SU-DHL-6 (cell line): Measurements from ENCODE around the gene ADCY5.

Experiments
- H2AFZ ChIP-seq: fragments of 200-600 bp; sonication (generic); 2 replicates; pipeline ENCODE4 v1.6.1; 2014; ENCODE audit warnings: low read depth, mild to moderate bottlenecking, moderate library complexity, mixed read lengths, antibody characterized with exemption, low read length; ENCODE audit not compliant: severe bottlenecking
- H3F3A ChIP-seq: fragments of 200-600 bp; shearing (Covaris generic); 2 replicates; pipeline ENCODE4 v1.6.0; 2016; ENCODE audit warnings: antibody characterized with exemption, mild to moderate bottlenecking; ENCODE audit not compliant: insufficient read depth
- H3K27ac ChIP-seq: fragments of 200-600 bp; sonication (generic); 2 replicates; pipeline ENCODE4 v1.5.1; 2016; ENCODE audit warnings: low read depth, mild to moderate bottlenecking, low read length, moderate library complexity, mixed read lengths
- H3K27me3 ChIP-seq: fragments of 200-600 bp; sonication (generic), shearing (Covaris generic); 2 replicates; pipeline ENCODE4 v1.6.0; 2014; ENCODE audit warnings: mild to moderate bottlenecking, low read length
- H3K36me3 ChIP-seq: fragments of 200-600 bp; sonication (generic); 2 replicates; pipeline ENCODE4 v1.6.1; 2014; ENCODE audit warnings: mild to moderate bottlenecking, low read length, mixed read lengths
- H3K4me2 ChIP-seq: fragments of 300-600, 200-600 bp; shearing (Covaris generic), sonication (generic); 2 replicates; pipeline ENCODE4 v1.6.0; 2014; ENCODE audit warnings: low read length, low read depth, mild to moderate bottlenecking; ENCODE audit not compliant: poor library complexity, severe bottlenecking
- H3K4me3 ChIP-seq: fragments of 200-600 bp; sonication (generic); 2 replicates; pipeline ENCODE4 v1.5.1; 2014; ENCODE audit warnings: antibody characterized with exemption, low read length, mild to moderate bottlenecking, mixed read lengths; ENCODE audit not compliant: insufficient read depth, poor library complexity, severe bottlenecking
- H3K79me2 ChIP-seq: fragments of 200-600 bp; sonication (generic); 2 replicates; pipeline ENCODE4 v1.6.1; 2014; ENCODE audit warnings: mild to moderate bottlenecking, low read length, moderate library complexity; ENCODE audit not compliant: insufficient read depth
- H3K9ac ChIP-seq: fragments of 200-600 bp; sonication (generic); 2 replicates; pipeline ENCODE4 v1.7.0; 2014; ENCODE audit warnings: mild to moderate bottlenecking, low read length
- H3K9me2 ChIP-seq: fragments of 200-600 bp; sonication (generic); replicated peaks from 2 replicates; pipeline ENCODE4 v1.6.1; 2014; ENCODE audit warnings: low read length; ENCODE audit not compliant: insufficient read depth
- H3K9me3 ChIP-seq: fragments of 200-600 bp; sonication (generic); 2 replicates; pipeline ENCODE4 v1.6.1; 2014; ENCODE audit warnings: low read length, mixed read lengths; ENCODE audit not compliant: insufficient read depth
- H4K20me1 ChIP-seq: fragments of 200-600 bp; sonication (generic); 2 replicates; pipeline ENCODE4 v1.6.1; 2014; ENCODE audit warnings: low read depth, mild to moderate bottlenecking, antibody characterized with exemption, low read length, moderate library complexity, mixed read lengths
- CTCF ChIP-seq: fragments of 200-600 bp; sonication (generic); IDR thresholded peaks from one replicate; pipeline ENCODE4 v1.5.1; 2017; ENCODE audit warnings: antibody characterized with exemption, mild to moderate bottlenecking, low read length, moderate library complexity; ENCODE audit not compliant: insufficient read depth, poor library complexity, severe bottlenecking
- EZH2phosphoT487 ChIP-seq: fragments of 200-600 bp; sonication (generic), shearing (Covaris generic); conservative IDR thresholded peaks from 2 replicates; pipeline ENCODE4 v1.6.1; 2018; ENCODE audit warnings: mild to moderate bottlenecking, antibody characterized with exemption, low read length, moderate library complexity, mixed read lengths

Gene ADCY5

GRCh38 chr3:123325766-123326256 lies 123.1 kb downstream of the ADCY5 start:
- H3K79me2 ChIP-seq, result no peaks in the 10 kb centered on the region
- H4K20me1 ChIP-seq, result no peaks in the 10 kb centered on the region
- H3K27ac ChIP-seq, result no peak overlapping the region
- H3F3A ChIP-seq, result no peaks in the 10 kb centered on the region
- no peaks in the 10 kb centered on the region for H3K27me3 ChIP-seq
- H3K9me2 ChIP-seq, result no peaks in the 10 kb centered on the region
- H3K4me3 ChIP-seq, result no peak overlapping the region
- H3K9me3 ChIP-seq, result no peaks in the 10 kb centered on the region
- no peaks in the 10 kb centered on the region for H3K36me3 ChIP-seq
- TF ChIP-seq EZH2phosphoT487 (no peak), CTCF (no peak)
- no peak overlapping the region for H2AFZ ChIP-seq
- H3K4me2 ChIP-seq, result no peak overlapping the region
- no peak overlapping the region for H3K9ac ChIP-seq

GRCh38 chr3:123324880-123325765 lies 123.8 kb downstream of the ADCY5 start:
- TF ChIP-seq EZH2phosphoT487, result no peak
- no peak for TF ChIP-seq CTCF
- no peaks in the 10 kb centered on the region for H3K79me2 ChIP-seq
- no peaks in the 10 kb centered on the region for H3K9me3 ChIP-seq
- no peak overlapping the region for H3K4me3 ChIP-seq
- H3F3A ChIP-seq, result no peaks in the 10 kb centered on the region
- H3K36me3 ChIP-seq, result no peaks in the 10 kb centered on the region
- no peaks in the 10 kb centered on the region for H4K20me1 ChIP-seq
- no peak overlapping the region for H2AFZ ChIP-seq
- no peak overlapping the region for H3K4me2 ChIP-seq
- H3K27ac ChIP-seq, result no peak overlapping the region
- no peaks in the 10 kb centered on the region for H3K27me3 ChIP-seq
- H3K9me2 ChIP-seq, result no peaks in the 10 kb centered on the region
- H3K9ac ChIP-seq, result no peak overlapping the region

GRCh38 chr3:123323781-123324180 lies 125.1 kb downstream of the ADCY5 start:
- H3K4me2 ChIP-seq, result no peak overlapping the region
- H3K27ac ChIP-seq, result no peak overlapping the region
- no peaks in the 10 kb centered on the region for H3K36me3 ChIP-seq
- H3K79me2 ChIP-seq, result no peaks in the 10 kb centered on the region
- H3K4me3 ChIP-seq, result no peak overlapping the region
- H2AFZ ChIP-seq, result no peak overlapping the region
- H3F3A ChIP-seq, result no peaks in the 10 kb centered on the region
- no peaks in the 10 kb centered on the region for H3K9me3 ChIP-seq
- H4K20me1 ChIP-seq, result no peaks in the 10 kb centered on the region
- no peaks in the 10 kb centered on the region for H3K27me3 ChIP-seq
- no peak overlapping the region for H3K9ac ChIP-seq
- TF ChIP-seq EZH2phosphoT487, result no peak
- TF ChIP-seq CTCF, result no peak
- H3K9me2 ChIP-seq, result no peaks in the 10 kb centered on the region
